Mammary epithelial cell (primary cell): ENCODE data around the gene CISD3.

ENCODE experiments used
- CTCF ChIP-seq, 2 donors: IDR thresholded peaks in 1 of 2; conservative IDR thresholded peaks in 1 of 2; 2 replicates each; pipeline ENCODE4 v1.5.1; 2011 to 2012; ENCODE audit warnings: inconsistent platforms in 2 of 2, low read length in 2 of 2, mild to moderate bottlenecking in 2 of 2, control low read depth in 1 of 2, low read depth in 1 of 2; ENCODE audit not compliant: insufficient read depth in 1 of 2; ENCODE audit errors: extremely low read depth in 1 of 2
- EZH2 ChIP-seq: IDR thresholded peaks from 2 replicates; pipeline ENCODE4 v1.6.1; 2012; ENCODE audit warnings: low read length, inconsistent platforms, borderline replicate concordance

GRCh38 chr17:38762231-38762630 lies 32.1 kb downstream of the CISD3 start:
- no peak for TF ChIP-seq CTCF (conservative IDR thresholded peaks at IDR 0.05 in 1 of 2, IDR thresholded peaks at IDR 0.05 in 1 of 2; ENCODE audit: extremely low read depth in 1 of 2, insufficient read depth in 1 of 2, low read depth in 1 of 2, low read length in 2 of 2)
- no peak for TF ChIP-seq EZH2
